Eye (tissue), 1 donor: Measurements from ENCODE around the gene ZSCAN2.
A peak's percentile ranks its signal among the peaks of the same experiment; 100 is the strongest.
"Not testable (repeated sequence)": the region's sequence is repeated elsewhere in the genome, so short reads cannot be mapped to it uniquely, and the experiment has no call there.

Source experiments
- DNase-seq: peaks from one replicate; pipeline ENCODE4 v3.0.0-alpha.2; 2015

Gene ZSCAN2

DNA sequence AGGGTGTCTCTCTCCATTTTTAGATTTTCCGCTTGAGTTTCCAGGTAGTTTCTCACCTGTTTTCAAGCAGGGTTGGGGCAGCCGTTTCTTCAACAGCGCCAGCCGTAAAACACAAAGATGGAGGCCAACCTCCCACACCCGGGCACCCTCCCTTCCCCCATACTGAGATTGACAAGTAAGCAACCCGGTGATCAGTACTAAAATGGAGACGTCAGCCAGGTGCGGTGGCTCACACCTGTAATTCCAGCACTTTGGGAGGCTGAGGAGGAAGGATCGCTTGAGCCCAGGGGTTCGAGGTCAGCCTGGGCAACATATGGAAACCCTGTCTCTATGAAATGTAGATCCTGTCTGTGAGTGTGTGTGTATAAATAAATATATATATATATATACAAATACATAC, 903 bp upstream of the ZSCAN2 start:
- no peak for DNase-seq

DNA sequence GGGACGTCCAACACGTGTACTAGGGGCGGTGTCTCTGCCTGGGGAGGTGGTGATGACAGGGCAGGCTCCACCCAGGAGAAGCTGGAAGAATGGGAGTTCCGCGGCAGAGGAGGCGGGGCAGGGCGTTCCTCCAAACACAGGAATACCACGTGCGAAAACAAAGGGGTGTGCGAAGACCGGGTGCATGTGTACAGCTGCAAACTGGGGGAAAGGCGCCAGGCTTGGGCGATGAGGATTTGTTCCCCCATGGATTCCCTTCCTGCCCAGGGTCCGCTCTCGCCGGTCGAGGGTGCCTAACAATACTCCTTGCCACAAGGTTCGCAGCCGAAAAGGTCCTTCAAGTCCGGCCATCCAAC, 500 bp upstream of the ZSCAN2 start:
- peak; percentile 89 for DNase-seq

DNA sequence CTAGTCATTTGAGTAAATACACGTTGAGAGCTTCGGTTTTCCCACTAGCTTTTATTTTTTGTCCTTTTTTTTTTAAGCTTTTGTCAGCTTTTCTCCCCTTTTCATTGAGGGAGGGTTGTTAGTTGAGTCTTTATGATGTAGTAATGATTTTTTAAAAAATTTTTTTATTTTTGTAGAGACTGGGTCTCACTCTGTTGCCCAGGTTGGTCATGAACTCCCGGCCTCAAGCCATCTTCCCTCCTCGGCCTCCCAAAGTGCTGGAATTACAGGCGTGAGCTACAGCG, 688 bp downstream of the ZSCAN2 start:
- no peak for DNase-seq

DNA sequence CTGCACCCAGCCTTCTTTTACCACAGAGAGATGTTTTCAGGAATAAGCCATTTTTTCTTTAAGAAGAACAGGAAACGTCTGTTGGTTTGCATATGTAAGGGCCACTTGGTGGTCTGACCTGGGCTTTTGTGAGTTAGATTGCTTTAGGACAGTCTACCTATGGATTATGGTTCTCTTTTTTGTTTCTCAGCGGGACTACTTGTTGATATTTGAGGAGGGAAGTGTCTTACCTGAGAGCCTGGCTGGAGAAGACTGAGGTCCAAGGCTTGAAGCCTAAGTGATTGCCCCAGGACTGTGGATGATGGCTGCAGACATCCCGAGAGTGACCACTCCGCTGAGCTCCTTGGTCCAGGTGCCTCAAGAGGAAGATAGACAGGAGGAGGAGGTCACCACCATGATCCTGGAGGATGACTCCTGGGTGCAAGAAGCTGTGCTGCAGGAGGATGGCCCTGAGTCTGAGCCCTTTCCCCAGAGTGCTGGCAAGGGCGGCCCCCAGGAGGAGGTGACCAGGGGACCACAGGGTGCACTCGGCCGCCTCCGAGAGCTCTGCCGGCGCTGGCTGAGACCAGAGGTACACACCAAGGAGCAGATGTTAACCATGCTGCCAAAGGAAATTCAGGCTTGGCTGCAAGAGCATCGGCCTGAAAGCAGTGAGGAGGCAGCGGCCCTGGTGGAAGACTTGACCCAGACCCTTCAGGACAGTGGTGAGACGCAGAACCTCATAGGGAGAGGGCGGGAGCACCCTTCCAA, 3.0 kb downstream of the ZSCAN2 start:
- DNase-seq, result no peak

DNA sequence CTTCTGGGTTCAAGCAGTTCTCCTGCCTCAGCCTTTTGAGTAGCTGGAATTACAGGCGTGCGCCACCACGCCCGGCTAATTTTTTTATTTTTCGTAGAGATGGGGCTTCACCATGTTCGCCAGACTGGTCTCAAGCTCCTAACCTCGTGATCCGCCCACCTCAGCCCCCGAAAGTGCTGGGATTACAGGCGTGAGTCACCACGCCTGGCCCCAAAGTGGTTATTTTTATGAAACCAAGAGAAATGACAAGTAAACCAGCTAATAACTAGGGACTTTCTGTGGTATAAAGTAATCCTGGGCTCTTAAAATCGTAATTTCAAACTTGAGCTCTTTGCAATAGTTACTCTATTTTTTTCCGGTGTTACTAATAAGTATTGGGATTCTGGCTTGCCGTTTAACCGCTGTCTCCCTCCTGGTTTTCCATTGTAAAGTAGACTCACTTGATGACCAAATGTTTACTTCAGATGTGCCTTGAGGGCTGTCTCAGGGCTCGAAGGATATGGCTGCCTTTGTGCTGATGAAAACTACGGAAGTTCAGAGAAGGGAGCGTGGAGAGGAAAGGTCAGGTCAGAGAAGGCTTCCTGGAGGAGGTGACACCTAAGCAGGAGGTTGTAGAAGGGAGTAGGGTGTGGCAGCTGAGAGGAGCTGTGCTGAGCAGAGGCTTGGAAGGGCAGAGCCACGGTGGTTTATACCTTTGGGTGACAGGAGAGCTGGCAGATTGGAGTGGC, 4.2 kb downstream of the ZSCAN2 start:
- DNase-seq, result no peak

DNA sequence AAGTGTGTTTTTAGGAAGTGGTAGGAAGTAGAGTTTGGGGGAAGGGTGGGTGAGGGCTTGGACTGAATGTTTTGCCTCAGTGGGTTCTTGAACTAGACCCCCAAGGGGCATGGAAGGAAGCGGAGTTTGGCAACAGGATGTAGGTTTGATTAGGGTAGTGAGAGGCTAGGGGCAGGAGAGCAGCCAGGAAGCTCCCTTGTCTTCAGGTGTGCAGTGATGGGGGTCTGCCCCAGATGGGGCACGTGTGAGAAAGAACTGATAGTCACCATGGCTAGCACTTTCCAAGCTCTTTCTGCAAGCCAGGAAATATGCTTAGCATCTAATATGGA, 4.7 kb downstream of the ZSCAN2 start:
- DNase-seq, result no peak

DNA sequence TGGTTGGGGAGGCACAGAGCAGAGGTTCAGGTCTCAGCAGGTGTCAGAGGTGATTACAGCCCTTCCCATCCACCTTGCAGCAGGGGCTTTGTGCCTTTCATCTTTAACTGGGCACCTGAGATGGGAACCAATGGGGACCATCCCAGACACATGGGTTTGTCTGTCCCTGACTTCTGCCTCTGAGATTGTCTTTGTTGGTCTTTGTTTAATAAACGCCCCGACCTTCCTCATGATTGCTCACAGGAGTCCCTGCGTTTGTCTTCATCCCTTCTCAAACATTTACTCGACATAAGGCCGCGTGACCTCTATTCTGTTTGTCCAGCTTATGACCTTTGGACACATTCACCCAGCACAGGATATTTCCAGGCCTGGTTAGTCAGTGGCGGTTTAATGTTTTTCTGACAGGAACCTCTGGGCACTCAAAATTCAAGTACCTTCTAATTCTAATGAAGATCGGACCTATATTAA, 5.9 kb downstream of the ZSCAN2 start:
- DNase-seq, result no peak

DNA sequence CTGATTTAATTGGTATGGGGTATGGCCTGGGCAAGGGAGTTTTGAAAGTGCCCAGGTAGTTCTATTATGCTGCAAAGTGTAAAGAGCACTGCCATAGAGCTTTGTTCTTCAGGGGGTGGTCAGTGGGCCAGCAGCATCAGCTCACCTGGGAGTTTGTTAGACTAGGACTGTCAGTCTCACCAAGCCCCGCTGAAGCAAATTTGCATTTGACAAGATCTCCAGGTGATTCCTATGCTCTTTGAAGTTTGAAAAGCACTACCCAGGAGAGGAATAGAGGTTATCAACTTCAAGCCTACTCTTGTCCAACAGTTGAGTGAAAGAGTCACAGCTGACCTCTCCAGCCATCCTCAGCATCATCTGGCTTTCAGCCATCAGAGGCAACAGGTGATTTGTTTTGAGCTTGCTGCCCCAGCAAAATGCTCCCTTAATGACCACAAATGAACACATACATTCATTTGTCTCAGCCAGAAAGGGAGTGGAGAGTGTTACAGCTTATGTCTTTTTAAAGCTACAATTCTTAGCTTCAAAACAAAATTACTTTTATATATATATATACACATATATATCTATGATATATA, 8.0 kb downstream of the ZSCAN2 start:
- no peak for DNase-seq

DNA sequence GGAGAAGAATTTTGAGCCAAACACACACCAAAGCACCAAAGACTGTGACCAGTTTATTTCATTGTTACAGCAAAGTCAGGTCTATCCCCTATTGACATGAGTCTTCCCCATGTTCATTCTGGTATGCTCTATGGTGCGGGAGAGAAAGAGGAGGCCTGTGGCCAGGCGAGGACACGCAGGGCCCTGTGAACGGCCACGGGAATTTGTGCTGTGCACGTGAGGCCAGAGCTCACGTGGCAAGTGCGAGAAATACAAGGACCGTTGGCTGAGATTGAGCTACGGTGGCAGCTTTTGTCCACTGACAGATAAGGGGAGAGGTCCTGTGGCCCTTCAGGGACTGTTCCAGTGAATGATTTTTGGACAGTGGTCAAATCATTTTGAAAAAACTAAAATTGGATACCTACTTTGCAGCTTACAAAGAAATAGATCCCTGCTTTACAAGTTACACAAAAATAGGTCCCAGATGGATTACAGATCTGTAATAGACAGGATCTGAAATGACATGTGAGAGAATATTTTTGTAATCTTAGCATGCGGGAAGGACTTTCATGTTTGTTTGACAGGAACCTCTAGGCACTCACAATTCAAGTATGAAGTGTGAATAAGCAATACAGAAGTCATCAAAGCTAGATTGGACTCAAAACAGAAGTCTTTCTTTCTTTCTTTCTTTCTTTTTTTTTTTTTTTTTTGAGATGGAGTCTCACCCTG, 9.2 kb downstream of the ZSCAN2 start:
- DNase-seq, result no peak

DNA sequence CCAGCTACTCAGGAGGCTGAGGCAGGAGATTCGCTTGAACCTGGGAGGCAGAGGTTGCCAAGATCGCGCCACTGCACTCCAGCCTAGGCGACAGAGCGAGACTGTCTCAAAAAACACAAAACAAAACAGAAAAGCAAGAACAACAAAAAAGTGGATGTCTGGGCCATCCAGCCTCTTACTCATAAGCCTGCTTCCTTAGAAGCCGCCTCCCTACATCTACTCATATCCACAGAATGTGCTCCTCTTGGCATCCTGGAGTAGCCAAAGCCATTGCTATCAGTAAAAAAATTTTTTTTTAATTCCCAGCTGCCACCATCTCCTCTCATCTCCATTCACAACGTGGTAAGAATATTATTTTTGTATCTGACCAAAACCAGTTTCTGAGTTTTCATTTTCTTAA, 10.8 kb downstream of the ZSCAN2 start:
- DNase-seq, result no peak

DNA sequence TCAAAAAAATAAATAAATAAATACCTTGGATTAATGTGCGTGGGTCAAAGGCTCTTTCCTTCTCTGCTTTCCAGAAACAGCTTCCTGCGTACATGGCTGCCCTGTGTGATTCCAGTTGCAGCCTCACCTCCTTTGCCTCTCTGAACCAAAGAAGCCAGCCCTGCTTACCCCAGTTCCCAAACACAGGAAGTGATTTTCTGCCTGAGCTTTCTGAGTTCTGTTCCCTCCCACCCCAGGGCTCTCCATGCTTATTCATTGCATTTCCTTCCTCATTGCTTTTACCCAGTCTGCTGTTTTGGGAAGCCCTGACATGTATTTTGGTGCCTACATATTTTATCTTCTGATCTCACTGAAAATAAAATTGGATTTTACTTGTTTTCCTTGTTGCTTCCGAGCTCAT, 15.4 kb downstream of the ZSCAN2 start:
- DNase-seq, result no peak

DNA sequence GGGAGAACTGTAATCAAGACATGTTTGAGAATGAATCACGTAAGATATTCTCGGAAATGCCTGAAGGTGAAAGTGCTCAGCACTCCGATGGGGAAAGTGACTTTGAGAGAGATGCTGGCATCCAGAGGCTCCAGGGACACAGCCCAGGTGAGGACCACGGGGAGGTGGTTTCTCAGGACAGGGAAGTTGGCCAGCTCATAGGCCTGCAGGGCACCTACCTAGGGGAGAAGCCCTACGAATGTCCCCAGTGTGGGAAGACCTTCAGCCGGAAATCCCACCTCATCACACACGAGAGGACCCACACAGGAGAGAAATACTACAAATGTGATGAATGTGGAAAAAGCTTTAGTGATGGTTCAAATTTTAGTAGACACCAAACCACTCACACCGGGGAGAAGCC, 19.8 kb downstream of the ZSCAN2 start:
- no peak for DNase-seq

DNA sequence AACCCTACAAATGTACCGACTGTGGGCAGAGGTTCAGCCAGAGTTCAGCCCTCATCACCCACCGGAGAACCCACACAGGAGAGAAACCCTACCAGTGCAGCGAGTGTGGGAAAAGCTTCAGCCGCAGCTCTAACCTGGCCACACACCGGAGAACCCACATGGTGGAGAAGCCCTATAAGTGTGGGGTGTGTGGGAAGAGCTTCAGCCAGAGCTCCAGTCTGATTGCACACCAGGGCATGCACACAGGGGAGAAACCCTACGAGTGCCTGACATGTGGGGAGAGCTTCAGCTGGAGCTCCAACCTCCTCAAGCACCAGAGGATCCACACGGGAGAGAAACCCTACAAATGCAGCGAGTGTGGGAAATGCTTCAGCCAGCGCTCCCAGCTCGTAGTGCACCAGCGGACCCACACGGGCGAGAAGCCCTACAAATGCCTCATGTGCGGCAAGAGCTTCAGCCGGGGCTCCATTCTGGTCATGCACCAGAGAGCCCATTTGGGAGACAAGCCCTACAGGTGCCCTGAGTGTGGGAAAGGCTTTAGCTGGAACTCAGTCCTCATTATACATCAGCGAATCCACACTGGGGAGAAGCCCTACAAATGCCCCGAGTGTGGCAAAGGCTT, 20.7 kb downstream of the ZSCAN2 start:
- no peak for DNase-seq

DNA sequence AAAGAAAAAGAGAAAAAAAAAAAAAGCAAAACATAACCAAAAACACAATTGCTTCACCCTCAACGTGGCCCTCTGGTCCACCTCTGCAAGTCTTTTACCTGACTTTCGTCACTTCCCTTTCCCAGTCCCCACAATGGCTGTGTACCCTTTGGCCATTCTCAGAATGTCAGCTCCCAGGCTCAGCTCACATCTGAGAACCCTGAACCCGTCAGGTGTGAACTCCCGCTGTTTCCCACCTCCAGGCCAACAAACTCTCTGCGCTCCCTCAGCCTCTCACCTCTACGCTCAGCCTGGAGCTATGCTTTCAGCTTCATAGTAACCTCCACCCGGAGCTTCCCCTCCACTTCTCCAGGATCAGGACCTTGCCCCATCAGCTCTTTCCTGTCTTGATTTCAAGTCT, 23.6 kb downstream of the ZSCAN2 start:
- no peak for DNase-seq

DNA sequence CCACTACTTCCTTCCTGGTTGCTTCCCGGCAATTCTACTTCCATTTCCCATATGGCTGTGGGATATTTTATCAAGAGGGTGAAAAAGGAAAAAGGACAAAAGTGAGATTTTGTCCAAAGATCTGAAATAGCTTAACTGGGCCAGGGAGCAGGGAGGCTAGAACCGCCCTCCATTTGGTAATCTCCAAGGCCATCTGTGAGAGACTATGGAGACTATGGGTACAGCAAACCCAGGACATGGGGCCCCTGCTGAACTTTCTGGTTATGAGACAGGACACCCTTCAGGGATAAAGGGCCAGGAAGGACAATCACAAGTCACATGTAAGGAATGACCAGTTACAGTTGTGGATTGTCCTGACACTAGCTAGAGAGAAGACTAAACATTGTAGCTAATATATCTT, 24.3 kb downstream of the ZSCAN2 start:
- DNase-seq, result no peak

DNA sequence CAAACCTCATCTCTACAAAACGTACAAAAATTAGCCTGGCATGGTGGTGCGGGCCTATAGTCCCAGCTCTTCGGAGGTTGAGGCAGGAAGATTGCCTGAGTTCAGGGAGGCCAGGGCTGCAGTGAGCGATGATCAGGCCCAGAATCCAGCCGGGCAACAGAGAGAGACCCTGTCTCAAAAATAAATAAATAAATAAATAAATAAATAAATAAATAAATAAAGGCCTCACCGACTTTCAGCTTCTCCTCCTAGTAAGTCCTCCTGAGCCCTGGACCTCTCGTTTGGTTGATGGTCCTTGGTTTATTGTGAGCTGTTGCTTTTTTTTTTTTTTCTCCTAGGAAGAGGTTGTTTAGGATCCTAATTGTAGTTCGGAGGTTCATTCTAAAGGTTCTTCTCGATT, 28.2 kb downstream of the ZSCAN2 start:
- no peak for DNase-seq

DNA sequence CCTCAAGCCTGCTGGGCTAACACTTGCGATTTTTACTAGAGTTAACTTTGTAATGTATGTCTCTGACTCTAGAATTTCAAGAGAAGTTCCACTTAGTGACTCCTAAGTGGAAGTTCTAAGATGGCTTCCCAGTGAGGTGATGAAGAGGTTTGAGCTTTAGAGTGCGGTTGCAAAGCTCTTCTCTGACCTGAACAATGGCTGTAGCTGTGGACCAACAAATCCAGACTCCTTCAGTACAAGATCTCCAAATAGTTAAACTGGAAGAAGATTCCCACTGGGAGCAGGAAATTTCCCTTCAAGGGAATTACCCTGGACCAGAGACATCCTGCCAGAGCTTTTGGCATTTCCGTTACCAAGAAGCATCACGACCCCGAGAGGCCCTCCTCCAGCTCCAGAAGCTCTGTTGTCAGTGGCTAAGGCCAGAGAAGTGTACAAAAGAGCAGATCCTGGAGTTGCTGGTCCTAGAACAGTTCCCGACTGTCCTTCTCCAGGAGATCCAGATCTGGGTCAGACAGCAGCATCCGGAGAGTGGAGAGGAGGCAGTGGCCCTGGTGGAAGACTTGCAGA, 31.0 kb downstream of the ZSCAN2 start:
- no peak for DNase-seq

DNA sequence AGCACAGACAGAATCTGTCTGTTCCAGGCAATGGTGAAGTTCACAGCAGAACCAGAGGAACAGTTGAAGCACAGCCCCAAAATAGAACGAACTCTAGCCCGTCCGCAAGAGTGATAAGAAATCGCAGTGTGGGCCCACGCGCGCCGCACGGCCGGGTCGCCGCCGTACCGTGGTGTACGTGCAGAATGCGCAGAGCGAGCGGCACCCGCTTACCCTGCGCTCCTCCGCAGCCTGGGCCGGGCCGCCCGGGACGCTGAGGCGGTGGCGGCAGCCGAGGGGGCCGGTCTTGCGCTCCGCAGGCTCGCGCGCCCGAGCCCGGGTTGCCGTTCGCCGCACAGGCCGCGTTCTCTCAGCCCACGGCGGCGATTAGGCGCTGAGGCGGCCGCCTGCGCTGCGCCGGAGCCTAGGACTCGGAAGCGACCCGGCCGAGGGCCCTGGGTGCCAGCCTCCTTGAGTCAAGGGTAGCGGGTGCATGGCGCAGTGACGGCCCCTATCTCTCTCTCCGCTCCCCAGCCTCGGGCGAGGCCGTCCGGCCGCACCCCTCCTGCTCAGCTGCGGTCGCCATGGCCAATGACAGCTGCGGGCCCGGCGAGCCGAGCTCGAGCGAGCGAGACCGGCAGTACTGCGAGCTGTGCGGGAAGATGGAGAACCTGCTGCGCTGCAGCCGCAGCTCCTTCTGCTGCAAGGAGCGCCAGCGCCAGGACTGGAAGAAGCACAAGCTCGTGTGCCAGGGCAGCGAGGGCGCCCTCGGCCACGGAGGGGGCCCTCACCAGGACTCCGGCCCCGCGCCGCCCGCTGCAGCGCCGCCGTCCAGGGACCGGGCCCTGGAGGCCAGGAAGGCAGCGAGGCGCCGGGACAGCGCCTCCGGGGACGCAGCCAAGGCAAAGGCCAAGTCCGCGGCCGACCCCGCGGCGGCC, 32.8 kb downstream of the ZSCAN2 start:
- peak; percentile 89 for DNase-seq

DNA sequence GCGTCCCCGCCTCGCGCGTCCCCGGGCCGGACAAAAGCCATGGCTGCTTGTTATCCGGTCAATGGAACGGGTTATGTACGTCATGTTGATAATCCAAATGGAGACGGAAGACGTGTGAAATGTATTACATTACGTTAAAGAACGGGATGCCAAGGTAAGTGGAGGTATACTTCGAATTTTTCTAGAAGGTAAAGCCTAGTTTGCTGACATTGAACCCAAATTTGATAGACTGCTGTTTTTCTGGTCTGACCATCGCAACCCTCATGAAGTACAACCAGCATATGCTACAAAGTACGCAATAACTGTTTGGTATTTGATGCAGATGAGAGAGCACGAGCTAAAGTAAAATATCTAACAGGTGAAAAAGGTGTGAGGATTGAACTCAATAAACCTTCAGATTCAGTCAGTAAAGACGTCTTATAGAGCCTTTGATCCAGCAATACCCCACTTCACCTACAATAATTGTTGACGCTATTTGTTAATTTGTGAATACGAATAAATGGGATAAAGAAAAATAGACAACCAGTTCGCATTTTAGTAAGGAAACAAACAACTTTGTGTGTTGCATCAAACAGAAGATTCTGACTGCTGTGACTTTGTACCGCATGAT, 33.5 kb downstream of the ZSCAN2 start:
- DNase-seq, result no peak

DNA sequence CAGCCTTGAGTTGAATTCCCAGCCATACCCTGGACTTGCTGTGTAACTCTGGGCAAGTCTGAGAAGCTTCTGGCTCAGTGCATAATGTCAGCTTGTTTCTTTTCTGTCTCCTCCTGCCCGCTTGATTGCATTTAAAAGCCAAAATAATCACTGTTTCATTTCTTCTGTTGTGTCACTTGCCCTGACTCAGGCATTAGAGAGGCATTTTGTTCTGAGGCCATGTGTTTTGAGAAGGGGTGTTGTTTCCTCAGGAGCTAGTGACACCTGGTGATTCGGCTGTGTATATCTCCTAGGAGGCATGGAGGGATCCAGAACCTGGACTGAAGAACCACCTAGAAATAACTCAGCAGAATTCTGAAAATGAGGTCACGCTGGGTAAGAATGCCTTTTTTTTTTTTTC, 37.3 kb downstream of the ZSCAN2 start:
- no peak for DNase-seq

DNA sequence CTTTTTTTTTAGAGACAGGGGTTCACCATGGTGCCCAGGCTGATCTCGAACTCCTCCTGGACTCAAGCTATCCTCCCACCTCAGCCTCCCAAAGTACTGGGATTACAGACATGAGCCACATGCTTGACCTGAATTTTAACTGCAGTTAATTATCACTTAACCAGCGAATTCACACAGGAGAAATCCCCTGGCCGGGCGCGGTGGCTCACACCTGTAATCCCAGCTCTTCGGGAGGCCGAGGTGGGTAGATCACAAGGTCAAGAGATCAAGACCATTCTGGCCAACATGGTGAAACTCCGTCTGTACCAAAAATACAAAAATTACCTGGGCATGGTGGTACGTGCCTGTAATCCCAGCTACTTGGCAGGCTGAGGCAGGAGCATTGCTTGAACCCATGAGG, 41.1 kb downstream of the ZSCAN2 start:
- not testable (repeated sequence) for DNase-seq

DNA sequence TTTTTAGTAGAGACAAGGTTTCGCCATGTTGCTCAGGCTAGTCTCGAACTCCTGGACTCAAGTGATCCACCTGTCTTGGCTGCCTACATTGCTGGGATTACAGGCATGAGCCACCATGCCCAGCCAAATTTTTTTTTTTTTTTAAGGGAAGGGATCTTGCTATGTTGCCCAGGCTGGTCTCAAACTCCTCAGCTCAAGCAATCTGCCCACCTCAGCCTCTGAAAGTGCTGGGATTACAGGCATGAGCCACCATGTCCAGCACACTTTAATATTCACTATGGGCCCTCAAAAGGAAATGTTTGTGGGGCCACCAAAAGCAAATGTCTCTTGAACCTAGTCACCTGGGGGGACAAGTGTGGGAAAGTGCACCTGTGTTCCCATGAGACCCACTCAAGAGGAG, 41.8 kb downstream of the ZSCAN2 start:
- DNase-seq, result not testable (repeated sequence)
